ENCODE data around the gene AVEN.

Gene AVEN

DNA sequence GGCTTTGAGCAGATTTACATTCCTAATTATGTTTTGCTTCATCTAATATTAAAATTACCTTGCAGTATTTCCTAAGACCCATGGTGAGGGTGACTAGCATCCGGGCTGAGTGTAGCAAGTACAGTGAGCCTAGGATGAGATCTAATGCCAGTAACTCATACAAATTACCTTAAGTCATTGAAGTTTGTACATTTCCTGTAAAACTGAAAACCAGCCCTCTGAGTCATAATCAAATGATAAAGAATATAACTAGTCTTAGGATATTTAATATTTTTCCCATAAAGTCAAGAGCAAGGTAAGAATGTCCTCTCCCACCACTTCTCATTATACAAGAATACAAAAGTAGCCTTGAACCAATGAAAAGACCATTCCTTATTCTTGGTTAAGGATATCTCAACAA, 125.5 kb downstream of the AVEN start:
- Histone ChIP-seq H3K36me3 (ENCODE audit: insufficient read depth, low read length) (no peaks in the 10 kb centered on the region), H3K27ac (ENCODE audit: low read depth, low read length, poor library complexity, severe bottlenecking) (no peak overlapping the region), H3K4me2 (ENCODE audit: low read length) (no peak overlapping the region)

DNA sequence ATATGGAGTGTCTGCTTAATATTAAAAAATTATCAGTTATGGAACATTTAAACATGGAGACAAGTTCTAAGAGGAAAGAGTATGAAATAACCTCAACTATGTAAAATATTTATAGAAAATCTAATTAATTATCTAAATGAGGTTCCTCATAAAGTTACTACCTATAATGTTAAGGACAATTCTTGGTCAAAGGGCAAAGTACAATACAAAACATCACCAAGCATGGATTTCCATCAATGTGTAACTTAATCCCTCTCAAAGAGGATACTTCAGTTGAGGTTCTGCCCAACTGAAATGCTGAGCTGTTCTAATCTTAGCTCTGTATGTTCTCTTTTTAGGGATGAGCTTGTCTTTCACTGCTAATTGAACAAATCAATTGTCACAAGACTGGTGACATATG, 126.7 kb downstream of the AVEN start:
- no peak for TF ChIP-seq EZH2 (IDR thresholded peaks at IDR 0.05; ENCODE audit: borderline replicate concordance, low read length)
- TF ChIP-seq, protein P1, sequence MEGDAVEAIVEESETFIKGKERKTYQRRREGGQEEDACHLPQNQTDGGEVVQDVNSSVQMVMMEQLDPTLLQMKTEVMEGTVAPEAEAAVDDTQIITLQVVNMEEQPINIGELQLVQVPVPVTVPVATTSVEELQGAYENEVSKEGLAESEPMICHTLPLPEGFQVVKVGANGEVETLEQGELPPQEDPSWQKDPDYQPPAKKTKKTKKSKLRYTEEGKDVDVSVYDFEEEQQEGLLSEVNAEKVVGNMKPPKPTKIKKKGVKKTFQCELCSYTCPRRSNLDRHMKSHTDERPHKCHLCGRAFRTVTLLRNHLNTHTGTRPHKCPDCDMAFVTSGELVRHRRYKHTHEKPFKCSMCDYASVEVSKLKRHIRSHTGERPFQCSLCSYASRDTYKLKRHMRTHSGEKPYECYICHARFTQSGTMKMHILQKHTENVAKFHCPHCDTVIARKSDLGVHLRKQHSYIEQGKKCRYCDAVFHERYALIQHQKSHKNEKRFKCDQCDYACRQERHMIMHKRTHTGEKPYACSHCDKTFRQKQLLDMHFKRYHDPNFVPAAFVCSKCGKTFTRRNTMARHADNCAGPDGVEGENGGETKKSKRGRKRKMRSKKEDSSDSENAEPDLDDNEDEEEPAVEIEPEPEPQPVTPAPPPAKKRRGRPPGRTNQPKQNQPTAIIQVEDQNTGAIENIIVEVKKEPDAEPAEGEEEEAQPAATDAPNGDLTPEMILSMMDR (IDR thresholded peaks at IDR 0.05; ENCODE audit: low read length): no peak
- H2AFZ ChIP-seq (ENCODE audit: low read length): no peak overlapping the region
- H3K4me2 ChIP-seq (ENCODE audit: low read length): no peak overlapping the region
- H4K20me1 ChIP-seq (ENCODE audit: insufficient read depth, low read length): no peaks in the 10 kb centered on the region
- no peaks in the 10 kb centered on the region for H3K27me3 ChIP-seq (ENCODE audit: insufficient read depth, low read length)
- no peaks in the 10 kb centered on the region for H3K9me2 ChIP-seq (ENCODE audit: low read depth, low read length)
- no peak overlapping the region for H3K27ac ChIP-seq (ENCODE audit: low read depth, low read length, poor library complexity, severe bottlenecking)
- no peaks in the 10 kb centered on the region for H3K9me3 ChIP-seq (ENCODE audit: low read length)
- no peaks in the 10 kb centered on the region for H3K36me3 ChIP-seq (ENCODE audit: insufficient read depth, low read length)
- no peaks in the 10 kb centered on the region for H3F3A ChIP-seq (ENCODE audit: insufficient read depth, low read length)
- H3K4me1 ChIP-seq (ENCODE audit: insufficient read depth, low read length, severe bottlenecking): peaks cover 5% of the 10 kb centered on the region
- H3K9ac ChIP-seq (ENCODE audit: low read length): no peak overlapping the region
- no peaks in the 10 kb centered on the region for H3K79me2 ChIP-seq (ENCODE audit: insufficient read depth, low read length)
- no peak overlapping the region for H3K4me3 ChIP-seq (ENCODE audit: low read depth, low read length, poor library complexity, severe bottlenecking)

More for the DNA sequence above, 125.5 kb downstream of the AVEN start:
- Histone ChIP-seq H3K4me1 (ENCODE audit: insufficient read depth, low read length, severe bottlenecking) (peaks cover 5% of the 10 kb centered on the region), H3K9ac (ENCODE audit: low read length) (no peak overlapping the region), H3K9me2 (ENCODE audit: low read depth, low read length) (no peaks in the 10 kb centered on the region), H4K20me1 (ENCODE audit: insufficient read depth, low read length) (no peaks in the 10 kb centered on the region), H3K79me2 (ENCODE audit: insufficient read depth, low read length) (no peaks in the 10 kb centered on the region), H3F3A (ENCODE audit: insufficient read depth, low read length) (no peaks in the 10 kb centered on the region), H3K9me3 (ENCODE audit: low read length) (no peaks in the 10 kb centered on the region), H3K27me3 (ENCODE audit: insufficient read depth, low read length) (no peaks in the 10 kb centered on the region), H3K4me3 (ENCODE audit: low read depth, low read length, poor library complexity, severe bottlenecking) (no peak overlapping the region), H2AFZ (ENCODE audit: low read length) (no peak overlapping the region)
- TF ChIP-seq EZH2 (IDR thresholded peaks at IDR 0.05; ENCODE audit: borderline replicate concordance, low read length): no peak
- TF ChIP-seq, protein P1 (IDR thresholded peaks at IDR 0.05; ENCODE audit: low read length): no peak

DNA sequence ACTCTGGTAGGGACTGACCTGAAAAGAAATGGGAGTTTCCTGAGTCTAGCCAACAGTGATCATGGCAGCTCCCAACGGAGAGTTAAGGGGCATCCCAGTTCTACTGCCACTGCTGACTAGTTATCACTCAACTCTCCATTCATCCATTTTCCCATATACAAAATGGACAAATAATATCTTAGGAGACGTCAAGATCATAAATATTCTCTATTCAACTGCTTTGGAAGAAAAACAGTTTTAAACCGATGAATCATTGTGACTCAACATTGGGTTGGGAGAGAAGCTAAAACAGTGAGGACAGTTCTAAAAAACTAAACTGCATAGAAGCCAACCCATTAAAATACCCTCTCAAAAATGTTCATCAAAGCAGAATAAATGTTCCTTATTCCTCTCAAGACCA, 128.3 kb downstream of the AVEN start:
- H3K4me1 ChIP-seq (ENCODE audit: insufficient read depth, low read length, severe bottlenecking): peaks cover 3% of the 10 kb centered on the region
- H3F3A ChIP-seq (ENCODE audit: insufficient read depth, low read length): no peaks in the 10 kb centered on the region
- H3K4me3 ChIP-seq (ENCODE audit: low read depth, low read length, poor library complexity, severe bottlenecking): no peak overlapping the region
- H3K9ac ChIP-seq (ENCODE audit: low read length): no peak overlapping the region
- no peak for TF ChIP-seq EZH2 (IDR thresholded peaks at IDR 0.05; ENCODE audit: borderline replicate concordance, low read length)
- TF ChIP-seq, protein P1 (IDR thresholded peaks at IDR 0.05; ENCODE audit: low read length): no peak
- no peak overlapping the region for H3K27ac ChIP-seq (ENCODE audit: low read depth, low read length, poor library complexity, severe bottlenecking)
- no peaks in the 10 kb centered on the region for H3K9me2 ChIP-seq (ENCODE audit: low read depth, low read length)
- no peaks in the 10 kb centered on the region for H4K20me1 ChIP-seq (ENCODE audit: insufficient read depth, low read length)
- H2AFZ ChIP-seq (ENCODE audit: low read length): no peak overlapping the region
- no peaks in the 10 kb centered on the region for H3K27me3 ChIP-seq (ENCODE audit: insufficient read depth, low read length)
- no peak overlapping the region for H3K4me2 ChIP-seq (ENCODE audit: low read length)
- no peaks in the 10 kb centered on the region for H3K36me3 ChIP-seq (ENCODE audit: insufficient read depth, low read length)
- no peaks in the 10 kb centered on the region for H3K9me3 ChIP-seq (ENCODE audit: low read length)
- H3K79me2 ChIP-seq (ENCODE audit: insufficient read depth, low read length): no peaks in the 10 kb centered on the region

Measured in OCI-LY1 (cell line).